Ammon's horn (tissue), 1 donor: ENCODE data around the gene PIGC.
A peak's percentile ranks its signal among the peaks of the same experiment; 100 is the strongest.

Experiments
- DNase-seq: peaks from one replicate; pipeline ENCODE4 v3.0.0-alpha.2; 2016; ENCODE audit warnings: low spot score

PIGC gene

DNA sequence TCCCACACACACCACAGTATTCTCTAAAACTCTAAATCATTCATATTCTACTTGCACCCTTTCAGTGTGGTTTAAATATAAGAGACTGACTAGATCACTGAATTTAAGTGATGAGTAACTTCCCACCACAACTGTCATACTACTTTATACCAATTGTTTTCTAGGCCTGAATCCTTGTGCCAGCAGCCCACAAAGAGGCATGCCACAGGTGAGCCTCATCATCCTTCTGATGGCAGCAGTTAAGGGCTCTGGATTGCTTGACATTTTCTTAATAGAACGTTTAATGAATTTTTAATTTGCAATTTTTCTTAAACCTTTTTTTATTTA lies 13.8 kb downstream of the PIGC start:
- no peak for DNase-seq

DNA sequence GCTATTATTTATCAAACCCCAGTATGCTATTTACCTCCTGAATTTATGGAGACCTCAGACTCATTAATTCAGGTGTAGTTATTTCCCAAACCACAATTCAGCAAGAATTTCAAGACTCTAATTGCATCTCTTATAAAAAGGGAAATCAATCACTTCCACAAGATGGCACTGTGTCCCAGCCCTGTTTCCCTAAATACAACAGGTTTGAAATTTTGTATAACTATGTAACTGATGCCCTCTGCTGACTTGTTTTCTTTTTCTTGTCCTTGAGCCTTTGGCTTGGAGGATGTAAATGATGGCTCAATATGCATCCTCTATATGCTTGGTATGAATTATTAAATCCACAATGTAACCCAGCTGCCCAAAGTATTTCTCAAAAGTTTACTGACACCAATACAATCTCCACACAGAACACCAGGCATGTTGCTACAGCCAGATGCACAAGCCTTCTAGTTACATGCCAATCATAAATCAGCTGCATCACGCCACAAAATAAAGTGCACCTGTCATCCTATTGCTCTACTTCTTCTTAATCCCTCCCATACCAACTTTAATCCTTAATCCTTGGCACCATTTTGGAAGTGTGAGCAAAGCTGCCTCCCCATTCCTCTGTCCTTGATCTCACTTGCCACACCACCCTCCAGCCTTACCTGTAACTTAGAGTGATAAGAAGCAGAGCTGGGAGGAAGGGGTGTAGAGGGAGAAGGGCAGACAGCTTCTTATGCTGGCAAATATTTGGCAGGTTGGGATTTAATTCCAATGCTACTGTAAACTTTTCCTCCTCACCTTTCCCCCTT lies 14.3 kb downstream of the PIGC start:
- peak; percentile 73 for DNase-seq

DNA sequence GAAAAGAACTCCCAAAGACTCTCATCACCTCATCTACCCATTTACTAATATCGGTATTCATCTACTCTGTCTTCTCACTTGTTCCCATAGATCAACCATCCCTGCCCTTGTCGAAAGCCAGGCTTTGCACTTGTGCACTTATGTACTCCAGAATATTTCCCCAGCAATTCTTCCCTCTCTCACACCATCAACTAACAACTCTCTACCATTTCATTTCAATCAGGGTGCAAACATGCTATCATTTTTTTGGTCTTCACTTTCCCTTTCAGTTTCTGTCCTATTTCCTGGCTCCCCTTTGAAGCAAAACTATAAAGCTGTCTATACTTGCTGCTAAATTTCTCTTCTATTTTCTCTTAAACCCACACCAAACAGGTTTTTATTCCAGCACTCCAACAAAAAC lies 16.7 kb downstream of the PIGC start:
- DNase-seq = no peak

DNA sequence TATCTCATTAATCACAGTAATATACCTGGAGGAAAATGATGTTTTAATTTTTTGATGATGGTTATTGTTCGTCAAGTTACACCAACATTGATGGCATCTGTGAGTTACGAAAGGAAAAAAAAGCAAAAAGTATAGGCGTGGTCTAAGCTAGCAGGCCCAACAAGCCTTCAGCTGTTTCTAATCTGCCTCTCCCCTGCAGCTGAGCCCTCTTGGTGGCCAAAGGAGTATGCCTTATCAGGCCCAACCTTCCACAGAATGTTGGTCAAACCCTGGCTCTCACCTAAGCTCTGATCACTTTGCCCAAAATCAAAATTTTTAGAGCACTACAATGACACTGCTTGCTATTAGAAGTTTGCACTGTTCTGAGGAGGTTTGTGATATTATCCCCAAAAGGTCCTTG lies 18.5 kb downstream of the PIGC start:
- DNase-seq = no peak

DNA sequence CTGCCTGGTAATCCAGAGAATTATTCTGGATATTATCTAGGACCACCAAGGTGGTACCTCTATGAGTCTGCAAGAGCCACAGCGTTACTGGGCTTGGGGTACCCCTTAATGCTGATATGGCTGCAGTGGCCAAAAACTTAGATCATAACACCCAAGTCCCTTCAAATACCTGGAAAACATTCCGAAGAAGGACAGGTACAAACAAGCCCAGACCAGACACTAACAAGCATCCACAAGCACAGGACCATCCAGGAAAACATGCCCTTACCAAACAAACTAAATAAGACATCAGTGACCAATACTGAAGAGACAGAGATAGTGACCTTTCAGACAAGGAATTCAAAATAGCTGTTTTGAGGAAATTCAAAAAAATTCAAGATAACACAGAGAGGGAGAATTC lies 20.5 kb downstream of the PIGC start:
- DNase-seq = no peak

DNA sequence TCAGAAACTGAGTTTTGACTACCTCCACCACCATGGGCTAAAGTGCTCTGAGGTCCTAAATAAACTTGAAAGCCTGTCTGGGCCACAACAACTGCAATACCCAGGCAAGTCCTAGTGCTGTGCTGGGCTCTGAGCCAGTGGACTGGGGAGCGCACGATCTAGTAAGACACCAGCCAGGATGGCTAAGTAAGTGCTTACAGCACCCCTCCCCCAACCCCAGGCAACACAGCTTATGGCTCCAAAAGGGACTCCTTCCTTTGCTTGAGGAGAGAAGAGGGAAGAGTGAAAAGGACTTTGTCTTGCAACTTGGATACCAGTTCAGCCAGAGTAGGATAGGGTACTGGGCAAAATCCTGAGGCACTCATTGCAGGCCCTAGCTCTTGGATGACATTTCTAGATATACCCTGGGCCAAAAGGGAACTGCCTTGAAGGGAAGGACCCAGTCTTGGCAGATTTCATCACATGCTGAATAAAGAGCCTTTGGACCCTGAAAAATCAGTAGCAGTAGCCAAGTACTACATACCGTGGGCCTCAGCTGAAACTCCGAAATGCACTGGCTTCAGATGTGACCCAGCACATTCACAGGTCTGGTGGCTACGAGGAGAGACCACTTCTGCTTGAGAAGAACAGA lies 21.8 kb downstream of the PIGC start:
- DNase-seq = peak; percentile 62

DNA sequence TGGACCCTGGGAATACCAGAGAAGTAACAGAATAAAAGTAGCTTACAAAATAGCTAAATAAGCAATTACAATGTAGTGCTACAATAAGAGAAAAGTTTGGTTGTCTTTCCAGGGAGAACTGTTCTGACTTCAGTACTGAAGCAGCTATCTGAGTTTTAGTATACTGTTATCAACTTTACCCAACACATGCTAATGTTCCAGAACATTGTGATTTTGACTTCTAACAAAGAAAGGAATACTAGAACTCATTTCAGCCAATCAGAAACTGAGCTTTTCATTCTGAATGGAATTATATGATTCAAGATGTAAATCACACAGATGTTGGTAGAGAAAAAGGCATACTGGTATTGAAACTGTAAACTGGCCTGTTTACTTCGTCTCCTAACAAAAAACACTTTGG lies 23.5 kb downstream of the PIGC start, which contains the start of gene C1orf105:
Gene C1orf105, plus strand, starts transcription at position 301 of the 400 bp plus-strand sequence. CDS start 201 bp downstream, outside the sequence.
- DNase-seq = no peak

DNA sequence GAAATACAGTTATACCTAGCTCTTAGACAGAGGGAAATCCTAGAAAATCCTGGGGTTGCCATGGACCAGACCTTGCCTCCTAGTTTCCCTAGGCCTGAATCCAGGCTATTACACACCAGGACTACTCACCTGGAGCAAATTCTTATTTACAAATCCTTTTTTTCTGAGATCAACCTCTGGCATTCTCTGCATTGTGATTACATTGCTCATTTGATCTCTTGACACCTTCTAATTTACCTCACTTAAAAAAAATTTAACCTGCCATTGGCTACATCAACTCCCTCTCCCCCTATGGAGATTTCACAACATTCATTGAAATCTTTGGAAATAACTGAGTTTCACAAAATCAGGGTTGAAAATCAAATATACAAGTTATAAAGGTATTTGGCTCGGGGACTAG lies 26.3 kb downstream of the PIGC start:
- no peak for DNase-seq

DNA sequence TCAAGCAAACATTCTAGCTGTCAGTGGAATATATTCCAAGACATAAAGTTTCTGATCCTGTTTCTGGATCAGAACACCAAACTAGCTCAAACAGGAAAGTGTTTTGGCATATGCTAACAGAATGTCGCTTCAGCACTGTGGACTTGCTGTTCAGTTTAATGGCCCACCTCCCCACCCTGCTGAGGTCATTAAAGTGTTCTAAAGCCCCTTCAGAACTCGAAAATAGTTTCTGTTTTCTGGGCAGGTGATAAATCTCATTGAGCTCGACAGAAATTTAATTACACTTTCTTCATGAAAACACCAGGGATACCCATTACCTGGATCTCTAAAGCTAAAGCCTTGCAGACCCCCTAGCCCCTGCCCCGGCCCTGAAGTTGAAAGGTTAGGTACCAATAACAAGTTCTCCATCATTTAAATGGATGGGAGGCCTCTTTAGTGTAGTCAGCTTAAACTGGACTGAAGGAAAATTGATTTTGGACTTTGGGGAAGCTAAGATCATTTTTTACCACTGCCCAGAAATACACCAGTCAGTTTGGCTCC lies 27.3 kb downstream of the PIGC start:
- no peak for DNase-seq

DNA sequence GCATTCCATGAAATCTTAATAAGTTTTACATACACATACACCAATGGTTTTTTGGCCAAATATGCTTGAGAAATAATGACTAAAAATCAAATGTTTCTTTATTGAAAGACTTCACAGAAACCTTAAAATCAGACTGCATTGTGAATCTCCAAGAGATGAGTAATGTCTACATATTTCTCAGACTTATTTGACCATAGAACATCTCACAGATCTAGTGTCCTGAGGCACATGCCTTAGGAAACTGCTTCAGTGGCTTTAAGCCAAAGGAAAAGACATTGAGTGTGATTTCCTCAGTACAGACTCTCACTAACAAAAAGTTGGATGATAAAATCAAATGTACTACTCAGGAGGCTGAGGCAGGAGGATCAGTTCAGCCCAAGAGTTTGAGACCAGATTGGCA lies 29.5 kb downstream of the PIGC start:
- no peak for DNase-seq

DNA sequence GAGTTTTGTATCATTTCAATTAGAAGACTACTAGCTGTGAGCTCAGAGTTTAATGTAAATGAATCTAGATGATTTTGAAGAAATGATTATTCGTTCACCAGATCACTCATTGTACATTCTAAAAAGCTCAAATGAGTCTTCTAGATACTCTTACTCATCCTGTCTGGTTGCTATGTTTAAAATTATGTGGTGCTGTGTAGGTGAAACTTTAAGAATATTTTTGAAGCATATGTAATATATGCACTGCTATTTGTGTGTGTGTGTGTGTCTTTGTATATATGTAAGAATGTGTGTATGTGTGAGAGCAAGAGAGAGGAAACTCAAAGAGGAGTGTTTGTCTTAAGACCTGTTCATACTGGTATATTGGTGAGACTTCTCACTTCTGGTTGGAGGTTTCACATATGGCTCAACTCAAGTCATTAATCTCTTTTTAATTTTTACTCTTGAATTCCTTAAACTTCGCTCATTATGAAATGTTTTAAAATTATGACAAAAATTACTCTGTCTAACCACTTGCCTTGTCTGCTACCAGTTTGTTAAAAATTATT lies 32.0 kb downstream of the PIGC start:
- DNase-seq = no peak

DNA sequence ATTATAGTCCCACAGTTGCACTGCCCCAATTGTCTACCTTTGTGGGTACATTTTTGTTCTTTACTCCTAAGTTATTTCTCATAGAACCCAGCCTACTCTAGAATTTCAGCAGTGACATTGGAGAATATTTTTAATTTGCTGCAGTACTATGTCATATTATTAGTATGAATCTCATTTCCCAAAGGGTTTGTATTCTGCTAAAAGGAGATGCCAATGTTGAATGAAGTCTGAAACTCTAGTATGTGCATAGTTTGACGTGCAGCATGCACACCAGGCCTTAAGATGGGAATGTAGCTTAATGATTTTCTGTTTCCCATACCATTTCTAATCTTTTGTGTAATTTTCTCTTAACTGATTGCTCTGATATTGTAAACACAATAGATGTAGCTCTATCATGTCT lies 33.8 kb downstream of the PIGC start:
- no peak for DNase-seq

DNA sequence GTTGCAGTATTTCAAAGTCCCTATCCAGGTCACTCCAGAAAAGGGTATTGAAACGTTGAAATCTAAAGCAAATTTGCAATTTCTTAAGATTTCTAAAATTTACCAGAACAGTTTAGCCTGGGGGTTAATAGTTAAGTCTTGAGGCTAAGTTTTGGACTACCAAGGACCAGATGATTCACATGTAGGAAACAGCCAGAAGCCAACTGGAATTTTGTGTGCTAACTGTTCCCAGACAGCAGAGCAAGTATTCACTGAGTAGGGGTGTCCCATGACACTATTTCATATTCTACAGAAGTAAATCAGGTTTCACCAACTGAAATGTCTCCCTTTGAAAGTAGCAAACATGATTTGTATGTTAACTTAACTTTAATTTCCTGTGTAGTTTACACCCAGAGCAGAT lies 34.9 kb downstream of the PIGC start:
- no peak for DNase-seq

DNA sequence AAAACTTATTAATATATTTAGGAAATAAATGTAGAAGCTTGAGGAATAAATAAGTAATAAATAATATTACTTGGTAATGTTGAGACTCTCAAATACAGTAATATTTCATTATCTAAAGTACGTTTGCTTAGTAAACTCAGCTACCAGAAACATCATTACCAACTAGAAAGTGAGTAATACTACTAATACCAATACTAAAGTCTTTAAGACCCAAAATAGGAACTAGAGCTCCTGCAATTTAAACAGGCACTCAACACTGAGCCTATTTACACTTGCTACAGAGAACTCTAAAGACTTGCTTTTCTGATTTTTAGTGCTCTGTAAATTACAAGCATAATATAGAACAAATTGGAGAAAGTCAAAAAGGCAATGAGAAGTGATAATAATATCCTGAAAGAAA lies 36.9 kb downstream of the PIGC start:
- no peak for DNase-seq

DNA sequence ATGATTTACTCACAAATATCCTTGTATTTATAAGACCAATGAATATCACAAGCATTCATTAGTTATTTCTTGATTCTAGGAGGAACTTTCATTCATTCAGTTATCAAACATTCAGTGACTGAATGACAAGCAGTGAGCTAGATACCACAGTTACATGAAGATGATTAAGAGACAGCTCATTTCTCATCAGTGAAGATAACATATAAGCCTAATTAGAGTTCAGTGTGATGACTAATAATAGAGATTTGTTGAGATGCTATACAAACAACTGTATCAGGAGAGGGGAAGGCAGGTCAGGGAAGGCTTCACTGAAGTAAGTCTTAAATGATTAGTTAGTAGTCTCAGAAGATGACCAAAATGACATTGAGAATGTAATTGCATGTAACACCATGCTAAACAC lies 38.0 kb downstream of the PIGC start:
- DNase-seq = no peak

DNA sequence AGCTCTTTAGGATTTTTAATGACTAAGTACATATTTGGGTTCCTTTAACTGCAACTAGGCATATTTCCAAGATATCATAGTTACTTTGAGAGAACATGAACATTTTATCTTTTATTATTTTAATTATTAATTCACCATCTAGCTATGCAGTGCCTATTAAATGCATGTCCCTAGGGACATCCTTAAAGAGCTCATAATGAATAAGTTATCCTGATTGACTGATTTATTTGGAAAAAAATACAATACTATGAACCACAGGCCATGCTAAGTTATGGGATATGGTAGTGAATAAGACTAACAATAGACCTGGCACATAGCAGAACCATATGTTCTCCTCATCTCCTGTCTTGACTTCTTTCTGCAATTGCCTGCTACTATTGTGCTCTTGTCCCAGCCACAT lies 39.7 kb downstream of the PIGC start:
- DNase-seq = no peak

DNA sequence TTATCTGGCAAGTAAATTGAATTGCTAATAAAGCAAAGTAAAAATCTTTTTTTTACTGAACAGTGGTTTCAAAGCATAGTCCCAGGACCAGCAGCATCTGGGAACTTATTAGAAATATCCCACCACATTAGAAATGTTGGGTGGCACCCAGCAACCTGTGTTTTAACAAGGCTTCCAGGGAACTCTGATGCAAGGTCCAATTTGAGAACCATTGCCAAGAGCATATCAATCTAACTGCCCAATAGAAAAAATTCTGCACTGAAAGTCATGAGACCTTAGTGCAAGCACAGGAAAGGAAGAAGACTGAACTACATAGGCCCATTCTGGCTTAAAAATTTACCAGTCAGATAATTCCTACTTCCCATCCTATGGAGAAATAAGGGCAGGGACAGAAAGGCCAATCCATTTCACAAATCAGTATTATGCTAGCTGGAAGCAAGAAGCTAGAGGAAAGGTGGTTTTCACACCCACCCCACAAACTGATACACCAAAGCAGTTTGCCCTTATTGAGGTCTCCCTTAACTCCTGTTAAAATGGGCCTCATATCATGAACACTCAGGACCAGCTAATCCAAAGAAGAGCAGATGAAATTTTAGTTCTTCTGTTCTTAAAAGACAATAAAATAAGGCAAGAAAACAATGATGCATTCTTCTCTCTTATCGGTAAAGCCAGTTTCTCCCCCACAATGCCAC lies 40.8 kb downstream of the PIGC start:
- DNase-seq = no peak

DNA sequence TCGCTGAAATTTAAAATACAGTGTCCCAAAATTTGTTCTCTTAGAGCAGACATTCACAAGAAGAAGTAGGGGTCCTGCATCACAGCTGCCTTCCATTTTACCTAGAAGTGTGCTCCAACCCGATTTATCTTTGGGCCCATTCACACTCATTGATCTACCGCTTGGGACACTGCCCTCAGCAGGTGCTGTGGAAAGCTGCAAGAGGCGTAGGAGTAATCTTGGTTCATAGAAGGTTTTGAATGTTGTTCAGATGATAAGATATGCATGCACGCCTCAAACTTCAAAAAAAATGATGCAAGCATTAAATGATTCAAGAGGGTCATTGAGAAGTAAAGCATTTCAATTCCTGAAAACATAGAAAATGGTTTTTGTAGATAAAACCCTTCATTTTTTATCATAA lies 42.0 kb downstream of the PIGC start:
- no peak for DNase-seq

DNA sequence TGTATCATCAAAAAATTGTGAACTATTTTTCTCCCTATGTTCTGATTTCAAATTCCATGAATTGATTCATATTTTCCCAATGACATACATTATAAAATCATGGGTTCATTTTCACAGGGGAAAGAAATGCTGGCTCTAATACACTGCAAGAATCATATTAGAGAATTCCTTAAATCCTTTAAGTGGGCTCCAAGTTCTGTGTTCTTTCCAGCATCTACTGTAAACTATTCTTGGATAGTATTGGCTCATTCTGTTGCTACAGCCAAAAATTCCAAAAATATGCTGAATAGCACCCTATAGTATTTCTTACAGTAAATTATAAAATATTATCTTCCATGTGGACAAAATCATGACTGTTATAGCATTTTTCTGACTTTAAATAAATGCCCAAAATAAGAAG lies 42.4 kb downstream of the PIGC start:
- DNase-seq = no peak

DNA sequence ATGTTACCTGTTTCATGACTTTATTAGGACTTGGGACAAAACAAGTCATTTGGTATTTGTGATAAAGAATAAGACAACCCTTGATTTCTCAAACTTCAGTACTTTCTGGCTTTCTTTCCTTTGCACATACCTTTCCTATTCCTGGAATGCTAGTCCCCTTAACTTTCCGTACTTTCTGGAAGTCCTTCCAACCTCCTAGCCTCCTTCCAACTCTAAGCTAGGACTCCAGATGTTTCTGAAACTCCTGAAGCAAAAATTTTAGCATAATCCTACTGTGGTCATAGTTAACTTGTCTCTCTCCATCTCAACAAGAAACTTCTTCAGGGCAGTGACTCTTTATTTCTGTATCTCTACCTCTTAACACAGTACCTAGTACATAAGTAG lies 43.2 kb downstream of the PIGC start:
- no peak for DNase-seq

DNA sequence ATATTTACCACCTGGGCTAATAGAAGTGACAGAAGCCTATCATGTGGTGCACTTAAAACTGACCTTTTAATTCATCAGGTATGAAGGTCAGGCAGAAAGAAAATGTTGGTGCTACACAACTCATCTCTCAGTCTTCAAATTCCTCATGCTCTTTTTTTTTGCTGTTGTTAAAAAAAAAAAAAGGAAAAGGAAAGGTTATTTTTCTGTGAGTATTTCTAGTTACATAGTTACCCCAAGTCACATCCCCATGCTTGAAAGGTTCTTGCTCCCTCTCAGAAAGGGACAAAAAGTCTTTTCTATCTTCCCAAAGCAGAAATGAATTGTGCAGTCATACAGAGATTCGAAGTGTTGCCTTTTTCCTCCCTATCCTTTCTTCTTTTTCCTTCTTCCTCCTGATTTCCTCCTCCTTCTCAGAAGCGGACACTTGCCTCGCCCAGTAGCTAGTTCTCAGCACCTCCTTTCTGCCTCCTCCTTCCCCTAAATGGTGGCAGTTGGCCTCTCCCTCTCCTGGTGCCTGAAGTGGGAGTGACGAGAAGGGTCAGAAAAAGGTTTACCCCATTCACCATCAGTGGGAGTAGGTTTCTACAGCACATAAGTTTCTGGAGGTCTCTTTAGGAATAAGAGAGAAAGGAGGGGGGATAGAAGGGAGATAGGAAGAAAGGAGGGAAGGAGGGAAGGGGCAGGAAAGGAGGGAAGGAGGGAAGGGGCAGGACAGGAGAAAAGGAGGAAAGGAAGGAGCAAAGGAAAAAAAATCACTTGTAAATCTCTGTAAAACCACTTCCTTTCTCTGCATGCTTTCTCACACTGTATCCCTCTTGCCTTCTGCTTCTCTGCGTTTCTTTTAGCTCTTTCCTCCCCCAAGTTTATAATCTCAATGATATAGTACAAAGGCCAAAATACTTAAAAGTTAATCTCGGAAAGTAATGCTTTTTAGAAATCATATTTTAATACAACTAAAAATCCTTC lies 43.8 kb downstream of the PIGC start:
- DNase-seq = no peak
